ENCODE data around the gene GLRA3. TPM values are rescaled to one million over a fixed set of nuclear protein-coding genes. Genes with fewer than 3 reads are reported as not detected.
"Not testable (repeated sequence)": the region's sequence is repeated elsewhere in the genome, so short reads cannot be mapped to it uniquely, and the experiment has no call there.

GLRA3 gene
- total RNA-seq (2014; rRNA removed; shearing (Covaris generic)) (not detected in 2 replicates), polyA plus RNA-seq (2016; fragmentation: Nextera tagmentation; extraction: Ambion mirVana) (not detected in 2 replicates)

- Histone ChIP-seq H3K4me2 (ENCODE audit: unreplicated experiment) (peak within 1 kb of the TSS; percentile 68), H3K27ac (no peak within 1 kb of the TSS), H3K27me3 (replicated peaks; ENCODE audit: insufficient read depth) (no peaks in the 10 kb centered on the region), H3K9ac (no peak within 1 kb of the TSS), H4K20me1 (ENCODE audit: insufficient read depth) (no peaks in the 10 kb centered on the region), H3K4me3 (peak within 1 kb of the TSS; percentile 43), H3F3A (ENCODE audit: insufficient read depth) (no peaks in the 10 kb centered on the region), H3K9me2 (ENCODE audit: insufficient read depth) (no peaks in the 10 kb centered on the region), H3K36me3 (ENCODE audit: low read depth) (no peaks in the 10 kb centered on the region), H2AFZ (peak within 1 kb of the TSS; percentile 58), H3K79me2 (ENCODE audit: insufficient read depth) (no peaks in the 10 kb centered on the region), H3K9me3 (ENCODE audit: low read depth) (no peaks in the 10 kb centered on the region), H3K4me1 (ENCODE audit: insufficient read depth) (no peaks in the 10 kb centered on the region)
- TF ChIP-seq EZH2 (IDR thresholded peaks at IDR 0.05; ENCODE audit: insufficient read depth, poor library complexity, severe bottlenecking) (no peak), EZH2phosphoT487 (IDR thresholded peaks at IDR 0.05; ENCODE audit: insufficient read depth, low read depth) (no peak)
- DNase-seq, result peak; percentile 25
- in situ Hi-C loops (cut with MboI), result no loop called here
- 2 to 4% methylated on average over 34 to 40 of the region's 40 CpGs for WGBS, 2 experiments (ENCODE audit: low coverage in 1 of 2, low lambda C conversion rate in 2 of 2, missing lambda C conversion rate in 2 of 2)
Observed at GRCh38 chr4:174828845-174829701, at the start of gene GLRA3. Gene GLRA3 (minus strand): TSS chr4:174829247. CDS start chr4:174828811, 436 bp downstream.

- H3K4me3 ChIP-seq, result no peak overlapping the region
- no peak overlapping the region for H3K9ac ChIP-seq
- H3K79me2 ChIP-seq (ENCODE audit: insufficient read depth), result no peaks in the 10 kb centered on the region
- no peaks in the 10 kb centered on the region for H3K9me3 ChIP-seq (ENCODE audit: low read depth)
- no peak for TF ChIP-seq EZH2 (IDR thresholded peaks at IDR 0.05; ENCODE audit: insufficient read depth, poor library complexity, severe bottlenecking)
- TF ChIP-seq EZH2phosphoT487 (IDR thresholded peaks at IDR 0.05; ENCODE audit: insufficient read depth, low read depth), result no peak
- 0% methylated on average over 1 of the region's 1 CpG for WGBS, 2 experiments (ENCODE audit: low coverage in 1 of 2, low lambda C conversion rate in 2 of 2, missing lambda C conversion rate in 2 of 2)
- no peak overlapping the region for H3K4me2 ChIP-seq (ENCODE audit: unreplicated experiment)
- no peaks in the 10 kb centered on the region for H3K27me3 ChIP-seq (replicated peaks; ENCODE audit: insufficient read depth)
- H3K27ac ChIP-seq, result no peak overlapping the region
- no peak for DNase-seq
- no peaks in the 10 kb centered on the region for H3K36me3 ChIP-seq (ENCODE audit: low read depth)
- no peaks in the 10 kb centered on the region for H4K20me1 ChIP-seq (ENCODE audit: insufficient read depth)
- no peak overlapping the region for H2AFZ ChIP-seq
- in situ Hi-C loops (cut with MboI), result no loop called here
- no peaks in the 10 kb centered on the region for H3K4me1 ChIP-seq (ENCODE audit: insufficient read depth)
- no peaks in the 10 kb centered on the region for H3K9me2 ChIP-seq (ENCODE audit: insufficient read depth)
- H3F3A ChIP-seq (ENCODE audit: insufficient read depth), result no peaks in the 10 kb centered on the region
Observed at GRCh38 chr4:174874898-174875297, 45.9 kb upstream of the GLRA3 start.

GRCh38 chr4:174873931-174874330 lies 44.9 kb upstream of the GLRA3 start:
- Histone ChIP-seq H3K79me2 (ENCODE audit: insufficient read depth) (no peaks in the 10 kb centered on the region), H2AFZ (no peak overlapping the region), H3K36me3 (ENCODE audit: low read depth) (no peaks in the 10 kb centered on the region), H4K20me1 (ENCODE audit: insufficient read depth) (no peaks in the 10 kb centered on the region), H3K4me2 (ENCODE audit: unreplicated experiment) (no peak overlapping the region), H3K4me3 (no peak overlapping the region), H3K9me3 (ENCODE audit: low read depth) (no peaks in the 10 kb centered on the region), H3K27ac (no peak overlapping the region), H3K4me1 (ENCODE audit: insufficient read depth) (no peaks in the 10 kb centered on the region), H3K9me2 (ENCODE audit: insufficient read depth) (no peaks in the 10 kb centered on the region), H3F3A (ENCODE audit: insufficient read depth) (no peaks in the 10 kb centered on the region), H3K9ac (no peak overlapping the region), H3K27me3 (replicated peaks; ENCODE audit: insufficient read depth) (no peaks in the 10 kb centered on the region)
- 0 to 5% methylated on average over 1 of the region's 1 CpG for WGBS, 2 experiments (ENCODE audit: low coverage in 1 of 2, low lambda C conversion rate in 2 of 2, missing lambda C conversion rate in 2 of 2)
- in situ Hi-C loops (cut with MboI), result no loop called here
- TF ChIP-seq EZH2 (IDR thresholded peaks at IDR 0.05; ENCODE audit: insufficient read depth, poor library complexity, severe bottlenecking) (no peak), EZH2phosphoT487 (IDR thresholded peaks at IDR 0.05; ENCODE audit: insufficient read depth, low read depth) (no peak)
- peak; percentile 18 for DNase-seq

DNA sequence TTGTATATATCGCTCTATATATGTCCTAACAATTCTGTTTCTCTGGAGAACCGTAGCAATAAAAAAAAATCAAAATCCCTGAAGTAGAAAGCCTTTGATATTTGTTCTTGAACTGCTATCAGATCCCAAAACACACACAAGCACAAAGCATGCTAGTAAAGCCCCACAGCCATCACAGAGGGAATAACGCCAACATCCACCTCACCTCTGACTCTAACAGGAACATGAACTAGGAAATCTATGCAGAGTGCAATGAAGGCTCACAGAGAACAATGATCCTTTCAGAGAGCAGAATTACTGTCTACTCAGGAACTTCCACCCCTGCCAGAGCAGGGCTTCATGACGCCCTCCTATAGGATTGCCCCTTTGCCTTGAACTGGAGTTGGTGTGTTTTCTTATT lies 44.1 kb upstream of the GLRA3 start:
- H3K27me3 ChIP-seq (replicated peaks; ENCODE audit: insufficient read depth); H3K4me3 ChIP-seq; H3K4me1 ChIP-seq (ENCODE audit: insufficient read depth); H3F3A ChIP-seq (ENCODE audit: insufficient read depth); H3K27ac ChIP-seq; H3K4me2 ChIP-seq (ENCODE audit: unreplicated experiment); H3K9me2 ChIP-seq (ENCODE audit: insufficient read depth); in situ Hi-C loops (cut with MboI); H4K20me1 ChIP-seq (ENCODE audit: insufficient read depth); H3K9me3 ChIP-seq (ENCODE audit: low read depth); H3K79me2 ChIP-seq (ENCODE audit: insufficient read depth); DNase-seq; H2AFZ ChIP-seq; H3K9ac ChIP-seq; H3K36me3 ChIP-seq (ENCODE audit: low read depth): not testable (repeated sequence)
- 22 to 38% methylated on average over 3 to 4 of the region's 4 CpGs for WGBS, 2 experiments (ENCODE audit: low coverage in 1 of 2, low lambda C conversion rate in 2 of 2, missing lambda C conversion rate in 2 of 2)

Measured in GM23248 (cell line).